ENCODE data around the gene MYH9.
"Not testable (repeated sequence)": the region's sequence is repeated elsewhere in the genome, so short reads cannot be mapped to it uniquely, and the experiment has no call there.

The MYH9 gene

GRCh38 chr22:36257948-36258670, 129.7 kb downstream of the MYH9 start:
- in situ Hi-C loops (cut with MboI; ENCODE audit: low sequenced_read_pairs, unreplicated experiment): no loop called here
- no peak for TF ChIP-seq CTCF (IDR thresholded peaks at IDR 0.05; ENCODE audit: borderline replicate concordance, control extremely low read depth, extremely low read depth, insufficient read depth, missing control alignments)
- DNase-seq (ENCODE audit: low spot score): no peak

GRCh38 chr22:36257308-36257707, 130.5 kb downstream of the MYH9 start:
- no peak for DNase-seq (ENCODE audit: low spot score)
- in situ Hi-C loops (cut with MboI; ENCODE audit: low sequenced_read_pairs, unreplicated experiment): no loop called here
- no peak for TF ChIP-seq CTCF (IDR thresholded peaks at IDR 0.05; ENCODE audit: borderline replicate concordance, control extremely low read depth, extremely low read depth, insufficient read depth, missing control alignments)

- in situ Hi-C loops (cut with MboI; ENCODE audit: low sequenced_read_pairs, unreplicated experiment): no loop called here
- no peak for DNase-seq (ENCODE audit: low spot score)
- TF ChIP-seq CTCF (IDR thresholded peaks at IDR 0.05; ENCODE audit: borderline replicate concordance, control extremely low read depth, extremely low read depth, insufficient read depth, missing control alignments): no peak
Observed at GRCh38 chr22:36256478-36256877, 131.3 kb downstream of the MYH9 start.

GRCh38 chr22:36255572-36255971, 132.2 kb downstream of the MYH9 start:
- in situ Hi-C loops (cut with MboI; ENCODE audit: low sequenced_read_pairs, unreplicated experiment): not testable (repeated sequence)

GRCh38 chr22:36253523-36254490, 134.0 kb downstream of the MYH9 start:
- TF ChIP-seq CTCF (IDR thresholded peaks at IDR 0.05; ENCODE audit: borderline replicate concordance, control extremely low read depth, extremely low read depth, insufficient read depth, missing control alignments): no peak
- DNase-seq (ENCODE audit: low spot score): no peak
- in situ Hi-C loops (cut with MboI; ENCODE audit: low sequenced_read_pairs, unreplicated experiment): no loop called here

More at GRCh38 chr22:36255572-36255971, 132.2 kb downstream of the MYH9 start:
- not testable (repeated sequence) for DNase-seq (ENCODE audit: low spot score)

- in situ Hi-C loops (cut with MboI; ENCODE audit: low sequenced_read_pairs, unreplicated experiment): no loop called here
- DNase-seq (ENCODE audit: low spot score): peak; percentile 76
- TF ChIP-seq CTCF (IDR thresholded peaks at IDR 0.05; ENCODE audit: borderline replicate concordance, control extremely low read depth, extremely low read depth, insufficient read depth, missing control alignments): peak; percentile 1
Observed at GRCh38 chr22:36252754-36253522, 134.8 kb downstream of the MYH9 start, which contains the start of gene APOL1. Gene APOL1, plus strand, starts transcription at chr22:36253133. Its CDS starts 1,823 bp downstream, at chr22:36254956.

- in situ Hi-C loops (cut with MboI; ENCODE audit: low sequenced_read_pairs, unreplicated experiment); DNase-seq (ENCODE audit: low spot score): not testable (repeated sequence)
Observed at GRCh38 chr22:36251979-36252608, 135.7 kb downstream of the MYH9 start.

- in situ Hi-C loops (cut with MboI; ENCODE audit: low sequenced_read_pairs, unreplicated experiment); DNase-seq (ENCODE audit: low spot score): not testable (repeated sequence)
Observed at GRCh38 chr22:36250292-36250960, 137.3 kb downstream of the MYH9 start.
